Measurements from ENCODE around the gene PPP1R11. TPM values are rescaled to one million over a fixed set of nuclear protein-coding genes. Genes with fewer than 3 reads are reported as not detected.

The PPP1R11 gene
- total RNA-seq, 1 experiment from 2014 or later = 49.5 TPM

GRCh38 chr6:30112402-30112994 lies 45.5 kb downstream of the PPP1R11 start:
- no peaks in the 10 kb centered on the region for H3K27me3 ChIP-seq (ENCODE audit: low read length)
- H4K20me1 ChIP-seq (ENCODE audit: low read length) = no peaks in the 10 kb centered on the region
- POLR2A ChIA-PET (ENCODE audit: unreplicated experiment) = no interaction called here
- no peaks in the 10 kb centered on the region for H3K79me2 ChIP-seq (ENCODE audit: low read length)
- H3K9me3 ChIP-seq (ENCODE audit: low read length) = no peaks in the 10 kb centered on the region
- intact Hi-C loops (cut with micrococcal nuclease) = no loop called here
- 0 out of 2 replicates have a peak overlapping the region, but pooled peaks have one; percentile 8 for H3K4me2 ChIP-seq (ENCODE audit: low read length)
- DNase-seq (no peak), ATAC-seq (no peak)
- H3K9ac ChIP-seq (ENCODE audit: low read length) = no peak overlapping the region
- CTCF ChIA-PET = no interaction called here
- H3K4me3 ChIP-seq (ENCODE audit: low read length) = no peak overlapping the region
- BruUV-seq (replicated peaks) = TSS peak; percentile 65
- peaks cover 8% of the 10 kb centered on the region; the same call in 1 of the 2 replicates for H3K4me1 ChIP-seq (ENCODE audit: insufficient read depth, low read length)
- no peak overlapping the region for H2AFZ ChIP-seq (ENCODE audit: low read length)
- H3K9me2 ChIP-seq (replicated peaks; ENCODE audit: low read length) = no peaks in the 10 kb centered on the region
- no peaks in the 10 kb centered on the region for H3K36me3 ChIP-seq (ENCODE audit: low read depth, low read length)
- H3F3A ChIP-seq (ENCODE audit: low read length, unreplicated experiment) = no peaks in the 10 kb centered on the region
- H3K27ac ChIP-seq (ENCODE audit: low read length) = no peak overlapping the region
- TF ChIP-seq CTCF (conservative IDR thresholded peaks at IDR 0.05; ENCODE audit: low read depth, low read length) (no peak), EZH2phosphoT487 (IDR thresholded peaks at IDR 0.05; ENCODE audit: borderline replicate concordance, low read length) (no peak), EZH2 (IDR thresholded peaks at IDR 0.05; ENCODE audit: low read length, unreplicated experiment) (no peak)

- no peak for TF ChIP-seq EZH2phosphoT487 (IDR thresholded peaks at IDR 0.05; ENCODE audit: borderline replicate concordance, low read length)
- TF ChIP-seq CTCF (conservative IDR thresholded peaks at IDR 0.05; ENCODE audit: low read depth, low read length) = no peak
- TF ChIP-seq EZH2 (IDR thresholded peaks at IDR 0.05; ENCODE audit: low read length, unreplicated experiment) = no peak
- H2AFZ ChIP-seq (ENCODE audit: low read length) = no peak within 1 kb of the TSS
- no peaks in the 10 kb centered on the region for H3K9me2 ChIP-seq (replicated peaks; ENCODE audit: low read length)
- ATAC-seq (no peak), DNase-seq (peak; percentile 8)
- H3K27me3 ChIP-seq (ENCODE audit: low read length) = no peaks in the 10 kb centered on the region
- intact Hi-C loops (cut with micrococcal nuclease) = no loop called here
- no peaks in the 10 kb centered on the region for H4K20me1 ChIP-seq (ENCODE audit: low read length)
- CTCF ChIA-PET = interaction anchor here (0.6 kb wide), 1 partner anchor 147 kb away, joined by 10 read pairs; no protein-coding TSS in a partner anchor
- H3K36me3 ChIP-seq (ENCODE audit: low read depth, low read length) = no peaks in the 10 kb centered on the region
- H3K9me3 ChIP-seq (ENCODE audit: low read length) = no peaks in the 10 kb centered on the region
- peaks cover 8% of the 10 kb centered on the region; the same call in 1 of the 2 replicates for H3K4me1 ChIP-seq (ENCODE audit: insufficient read depth, low read length)
- no peaks in the 10 kb centered on the region for H3F3A ChIP-seq (ENCODE audit: low read length, unreplicated experiment)
- 0 out of 2 replicates have a peak within 1 kb of the TSS, but pooled peaks have one; percentile 8 for H3K4me2 ChIP-seq (ENCODE audit: low read length)
- H3K79me2 ChIP-seq (ENCODE audit: low read length) = no peaks in the 10 kb centered on the region
- POLR2A ChIA-PET (ENCODE audit: unreplicated experiment) = no interaction called here
- BruUV-seq (replicated peaks) = no TSS peak
- no peak within 1 kb of the TSS for H3K9ac ChIP-seq (ENCODE audit: low read length)
- H3K27ac ChIP-seq (ENCODE audit: low read length) = no peak within 1 kb of the TSS
- no peak within 1 kb of the TSS for H3K4me3 ChIP-seq (ENCODE audit: low read length)
Measured at GRCh38 chr6:30113003-30113759, 46.2 kb downstream of the PPP1R11 start, which contains the start of gene TRIM31. Gene TRIM31 (minus strand): TSS chr6:30113090. CDS start chr6:30112805, 285 bp downstream.

Measured in PC-3 (cell line).